ENCODE measurements around the gene ARID1B. TPM values are rescaled to one million over a fixed set of nuclear protein-coding genes. Genes with fewer than 3 reads are reported as not detected.

The ARID1B gene
- total RNA-seq, 2 donors from 2014 or later = 74.0 to 110 TPM

DNA sequence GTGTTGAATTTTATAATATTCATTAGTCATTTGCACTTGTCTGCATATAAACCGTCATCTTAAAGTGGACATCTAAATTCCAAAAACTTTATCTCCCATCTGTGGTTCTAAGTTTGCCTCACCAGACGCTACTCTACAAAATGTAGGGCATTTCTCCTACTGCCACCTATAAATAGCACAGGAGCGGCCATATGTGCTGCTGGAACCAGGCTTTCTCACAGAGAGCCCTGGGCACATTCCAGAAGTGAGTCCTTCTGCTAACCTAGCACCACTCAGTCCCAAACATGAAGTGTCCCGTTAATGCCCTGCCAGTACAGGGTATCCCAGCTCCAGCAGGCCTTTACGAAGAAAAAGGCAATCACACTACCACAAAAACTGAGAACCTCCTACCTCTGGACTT lies 392.5 kb downstream of the ARID1B start:
- Mint-ChIP-seq H3K4me3 (no peak overlapping the region), H3K9me3 (no peaks in the 10 kb centered on the region), H3K27ac (no peak overlapping the region), H3K27me3 (ENCODE audit: insufficient read depth) (no peaks in the 10 kb centered on the region), H3K36me3 (ENCODE audit: low read depth) (peaks cover 22% of the 10 kb centered on the region), H3K4me1 (peaks cover 18% of the 10 kb centered on the region)
- no peaks in the 10 kb centered on the region for H3K9me3 ChIP-seq (ENCODE audit: control insufficient read depth, low read length)
- no peak overlapping the region for H3K4me3 ChIP-seq (ENCODE audit: low read length)
- no peak for TF ChIP-seq CTCF (conservative IDR thresholded peaks at IDR 0.05)
- DNase-seq = no peak
- peaks cover 41% of the 10 kb centered on the region for H3K36me3 ChIP-seq (ENCODE audit: control insufficient read depth, insufficient read depth, low read length)
- 95 to 100% methylated on average over 2 to 5 of the region's 5 CpGs for WGBS, 2 experiments (ENCODE audit: insufficient coverage in 1 of 2, insufficient read length in 1 of 2)
- no peak overlapping the region for H3K27ac ChIP-seq (ENCODE audit: low read depth, low read length)
- H3K4me1 ChIP-seq (ENCODE audit: control insufficient read depth, insufficient read depth, low read length) = no peaks in the 10 kb centered on the region
- H3K9ac ChIP-seq (ENCODE audit: extremely low read depth, low read length, poor library complexity, severe bottlenecking) = no peak overlapping the region
- H3K27me3 ChIP-seq (ENCODE audit: control insufficient read depth, insufficient read depth, low read length, poor library complexity, severe bottlenecking) = no peaks in the 10 kb centered on the region

DNA sequence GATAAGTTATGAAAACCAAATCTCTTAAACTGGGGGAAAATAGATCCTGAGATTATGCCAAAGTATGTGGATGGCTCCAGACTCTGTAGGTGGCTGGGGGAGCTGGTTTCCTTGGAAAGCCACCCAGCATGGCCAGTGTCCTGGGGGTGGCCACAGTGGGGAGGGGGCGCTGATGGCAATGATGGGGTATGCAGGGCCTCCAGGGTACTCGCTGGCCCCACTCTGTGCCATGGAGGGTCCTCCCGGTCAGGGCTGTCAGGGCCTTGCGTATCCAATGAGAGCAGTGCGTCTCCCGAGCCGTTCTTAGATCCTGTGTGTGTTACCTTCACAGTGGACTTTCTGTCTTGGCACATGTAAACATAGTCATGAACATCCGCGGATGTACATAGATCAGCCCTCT lies 393.4 kb downstream of the ARID1B start:
- 97 to 100% methylated on average over 7 to 9 of the region's 9 CpGs for WGBS, 2 experiments (ENCODE audit: insufficient coverage in 1 of 2, insufficient read length in 1 of 2)
- TF ChIP-seq CTCF (conservative IDR thresholded peaks at IDR 0.05) = no peak
- peaks cover 41% of the 10 kb centered on the region for H3K36me3 ChIP-seq (ENCODE audit: control insufficient read depth, insufficient read depth, low read length)
- H3K4me1 ChIP-seq (ENCODE audit: control insufficient read depth, insufficient read depth, low read length) = no peaks in the 10 kb centered on the region
- Mint-ChIP-seq H3K4me1 (peaks cover 18% of the 10 kb centered on the region), H3K36me3 (ENCODE audit: low read depth) (peaks cover 23% of the 10 kb centered on the region), H3K4me3 (no peak overlapping the region), H3K9me3 (no peaks in the 10 kb centered on the region), H3K27me3 (ENCODE audit: insufficient read depth) (no peaks in the 10 kb centered on the region), H3K27ac (peak overlapping the region; percentile 38)
- H3K27ac ChIP-seq (ENCODE audit: low read depth, low read length) = no peak overlapping the region
- H3K27me3 ChIP-seq (ENCODE audit: control insufficient read depth, insufficient read depth, low read length, poor library complexity, severe bottlenecking) = no peaks in the 10 kb centered on the region
- H3K9me3 ChIP-seq (ENCODE audit: control insufficient read depth, low read length) = no peaks in the 10 kb centered on the region
- DNase-seq = no peak
- H3K9ac ChIP-seq (ENCODE audit: extremely low read depth, low read length, poor library complexity, severe bottlenecking) = no peak overlapping the region
- no peak overlapping the region for H3K4me3 ChIP-seq (ENCODE audit: low read length)

DNA sequence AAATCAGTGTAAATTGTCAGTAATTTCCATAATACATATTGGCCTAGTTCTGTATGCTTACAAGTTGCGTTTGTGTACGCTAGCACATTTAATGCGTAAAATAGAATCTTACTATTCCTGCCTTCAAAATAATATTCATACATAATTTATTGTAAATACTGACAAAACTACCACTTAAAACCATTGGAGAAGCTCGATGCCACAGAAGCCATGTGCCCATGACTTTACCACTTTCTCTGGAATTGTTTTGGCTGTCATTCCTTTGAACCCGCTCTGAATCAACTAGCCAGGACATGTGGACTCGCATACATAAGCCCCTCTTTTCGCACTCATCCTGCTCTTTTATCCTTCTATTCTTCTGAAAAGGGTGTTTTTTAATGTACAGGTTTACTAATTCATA lies 394.6 kb downstream of the ARID1B start:
- Mint-ChIP-seq H3K27ac (peak overlapping the region; percentile 18), H3K9me3 (no peaks in the 10 kb centered on the region), H3K27me3 (ENCODE audit: insufficient read depth) (no peaks in the 10 kb centered on the region), H3K4me3 (no peak overlapping the region), H3K36me3 (ENCODE audit: low read depth) (peaks cover 25% of the 10 kb centered on the region), H3K4me1 (peaks cover 12% of the 10 kb centered on the region)
- H3K36me3 ChIP-seq (ENCODE audit: control insufficient read depth, insufficient read depth, low read length) = peaks cover 44% of the 10 kb centered on the region
- H3K27me3 ChIP-seq (ENCODE audit: control insufficient read depth, insufficient read depth, low read length, poor library complexity, severe bottlenecking) = no peaks in the 10 kb centered on the region
- H3K9ac ChIP-seq (ENCODE audit: extremely low read depth, low read length, poor library complexity, severe bottlenecking) = no peak overlapping the region
- 92 to 98% methylated on average over 7 of the region's 7 CpGs for WGBS, 2 experiments (ENCODE audit: insufficient coverage in 1 of 2, insufficient read length in 1 of 2)
- H3K27ac ChIP-seq (ENCODE audit: low read depth, low read length) = no peak overlapping the region
- no peak for DNase-seq
- no peaks in the 10 kb centered on the region for H3K4me1 ChIP-seq (ENCODE audit: control insufficient read depth, insufficient read depth, low read length)
- no peak overlapping the region for H3K4me3 ChIP-seq (ENCODE audit: low read length)
- no peak for TF ChIP-seq CTCF (conservative IDR thresholded peaks at IDR 0.05)
- no peaks in the 10 kb centered on the region for H3K9me3 ChIP-seq (ENCODE audit: control insufficient read depth, low read length)

All from endodermal cell (in vitro differentiated cells).